HCEC 1CT (cell line): ENCODE results near the gene BRSK2.

Experiments
- DNase-seq: peaks from one replicate; pipeline ENCODE4 v3.0.0-alpha.2; 2017

BRSK2 gene

DNA sequence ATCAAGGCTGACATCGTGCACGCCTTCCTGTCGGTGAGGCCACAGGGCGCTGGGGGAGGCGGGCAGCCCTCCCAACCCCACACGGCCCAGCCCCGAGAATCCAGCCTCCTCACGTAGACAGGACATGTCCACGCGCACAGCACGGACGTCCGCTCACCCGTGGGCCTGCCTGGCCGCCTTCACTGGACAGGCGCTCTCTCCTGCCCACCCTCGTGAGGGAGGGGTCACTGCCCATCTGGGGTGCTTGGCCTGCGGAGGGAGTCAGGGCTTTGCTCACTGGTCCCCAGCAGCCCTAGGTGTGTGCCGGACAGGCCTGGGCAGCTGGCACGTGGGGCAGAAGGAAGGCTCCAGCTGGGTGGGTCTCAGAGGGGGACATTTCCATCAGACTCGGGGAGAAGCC, 64.8 kb downstream of the BRSK2 start:
- no peak for DNase-seq

DNA sequence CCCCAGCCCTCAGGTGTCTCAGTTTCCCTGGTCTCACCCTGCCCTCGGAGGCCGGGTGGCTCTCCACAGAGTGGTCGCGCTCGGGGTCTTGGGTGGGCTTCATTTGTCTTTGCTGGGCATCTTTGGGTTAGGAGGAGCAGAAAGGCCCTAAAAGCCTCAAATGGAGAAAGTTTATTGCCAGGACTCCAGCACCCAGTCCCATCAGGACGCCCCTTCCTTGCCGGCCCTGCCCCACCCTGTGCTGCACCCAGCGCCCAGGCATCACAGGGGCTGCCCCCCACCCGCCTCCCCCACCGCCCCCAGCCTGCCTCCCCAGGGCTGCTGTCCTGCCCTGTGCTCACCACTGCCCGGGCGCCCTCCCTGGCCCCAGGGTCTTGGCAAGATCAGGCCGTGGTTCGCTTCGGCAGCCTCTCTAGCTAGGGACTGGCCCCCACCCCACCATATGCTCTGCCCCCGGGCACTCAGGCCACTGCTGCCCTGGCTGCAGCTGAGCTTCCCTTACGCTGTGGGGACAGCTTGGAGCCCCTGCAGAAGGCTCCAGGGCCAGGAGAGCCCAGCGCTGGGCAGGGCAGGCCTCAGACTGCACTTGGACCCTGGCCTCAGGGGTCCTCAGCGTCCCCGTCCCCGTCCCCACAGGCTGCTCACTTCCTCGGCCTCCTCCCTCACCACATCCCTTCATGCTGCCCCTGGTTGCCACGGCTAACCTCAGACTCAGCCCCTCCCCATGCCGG, 65.5 kb downstream of the BRSK2 start:
- DNase-seq = no peak

DNA sequence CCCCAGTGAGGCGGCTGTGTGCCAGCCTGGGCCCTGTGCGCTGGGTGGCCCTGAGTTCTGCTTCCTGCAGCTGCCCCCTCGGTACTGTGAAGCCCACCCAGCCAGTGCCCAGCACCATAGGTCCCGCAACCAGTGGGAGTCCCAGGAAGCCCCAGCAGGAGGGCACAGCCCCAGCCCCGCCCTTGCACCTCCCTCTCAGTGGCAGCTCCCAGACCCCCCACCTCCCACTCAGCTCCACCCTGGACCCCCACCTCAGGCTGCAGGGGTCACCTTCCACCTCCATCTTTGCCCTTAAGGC, 66.0 kb downstream of the BRSK2 start:
- DNase-seq = no peak

DNA sequence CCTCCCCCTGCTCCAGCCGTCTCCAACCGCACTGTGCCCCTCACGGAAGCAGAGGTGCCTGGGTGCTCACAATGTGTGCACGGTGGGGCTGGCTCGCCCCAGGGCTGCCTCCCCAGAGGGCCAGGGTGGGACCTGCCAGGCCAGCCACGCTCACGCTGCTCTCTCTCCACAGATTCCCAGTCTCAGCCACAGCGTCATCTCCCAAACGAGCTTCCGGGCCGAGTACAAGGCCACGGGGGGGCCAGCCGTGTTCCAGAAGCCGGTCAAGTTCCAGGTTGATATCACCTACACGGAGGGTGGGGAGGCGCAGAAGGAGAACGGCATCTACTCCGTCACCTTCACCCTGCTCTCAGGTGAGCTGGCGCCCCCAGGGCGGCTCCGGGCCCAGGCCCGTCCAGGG, 66.4 kb downstream of the BRSK2 start:
- no peak for DNase-seq

DNA sequence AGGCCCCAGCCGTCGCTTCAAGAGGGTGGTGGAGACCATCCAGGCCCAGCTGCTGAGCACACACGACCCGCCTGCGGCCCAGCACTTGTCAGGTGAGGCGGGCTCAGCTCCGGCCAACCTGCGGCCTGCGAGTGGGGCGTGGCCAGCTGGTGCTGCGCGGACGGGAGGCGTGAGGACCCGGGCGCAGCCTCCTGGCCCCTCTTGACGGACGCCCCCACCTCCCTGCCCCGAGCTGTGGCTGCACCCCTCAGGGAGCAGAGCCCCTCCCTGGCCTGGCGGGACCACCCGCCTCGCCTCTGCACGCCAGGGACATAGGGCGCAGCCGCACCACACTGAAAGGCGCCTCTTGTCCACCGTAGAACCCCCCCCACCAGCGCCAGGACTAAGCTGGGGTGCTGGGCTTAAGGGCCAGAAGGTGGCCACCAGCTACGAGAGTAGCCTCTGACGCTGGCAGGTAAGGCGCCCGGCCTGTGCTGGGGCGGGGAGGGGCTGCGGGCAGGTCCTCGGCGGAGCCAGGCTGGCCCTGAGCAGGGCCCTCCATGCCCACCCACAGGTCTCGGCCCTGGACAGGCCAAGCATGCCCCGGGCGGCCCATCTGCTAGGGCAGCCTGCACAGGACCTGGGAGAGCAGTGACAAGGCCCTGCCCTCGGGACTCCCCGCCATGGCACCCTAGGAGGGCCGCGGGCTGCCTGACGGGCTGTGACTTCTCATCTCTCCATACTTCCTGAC, 67.0 kb downstream of the BRSK2 start:
- no peak for DNase-seq

DNA sequence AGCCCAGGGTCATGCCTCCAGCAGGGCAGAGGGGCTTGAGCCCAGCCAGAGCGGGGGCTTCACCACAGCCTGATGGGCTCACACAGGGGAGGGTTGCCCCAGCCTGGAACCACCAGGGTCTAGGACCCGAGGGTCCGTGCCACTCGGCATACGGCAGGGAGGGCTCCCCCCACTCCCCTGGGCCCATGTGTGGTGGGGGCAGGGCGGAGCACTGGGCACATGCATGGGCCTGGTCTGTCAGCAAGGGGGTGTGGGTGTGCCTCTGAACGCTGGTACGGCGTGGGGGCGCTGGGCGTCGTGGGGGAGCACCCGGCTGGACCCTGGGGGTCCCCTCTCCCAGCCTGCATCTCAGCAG, 67.6 kb downstream of the BRSK2 start:
- no peak for DNase-seq

DNA sequence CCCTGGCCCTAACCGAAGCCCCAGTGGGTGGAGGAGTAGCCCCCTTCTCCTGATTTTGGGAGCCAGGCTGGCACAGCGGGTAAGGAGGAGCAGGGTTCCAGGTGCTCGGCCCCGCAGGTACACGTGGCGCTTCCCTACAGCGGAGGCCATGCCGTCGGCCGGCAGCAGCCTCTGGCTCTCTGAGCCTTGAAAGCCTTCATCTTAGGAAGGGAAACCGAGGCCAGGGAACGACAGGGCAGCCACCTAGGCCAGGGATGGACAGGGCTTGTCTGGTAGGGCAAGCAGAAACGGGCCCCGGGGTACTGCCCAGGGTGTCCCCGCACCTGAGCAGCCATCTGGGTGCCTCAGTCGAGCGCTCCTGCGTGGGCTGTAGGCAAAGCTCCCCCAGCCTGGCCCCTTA, 68.1 kb downstream of the BRSK2 start:
- no peak for DNase-seq

DNA sequence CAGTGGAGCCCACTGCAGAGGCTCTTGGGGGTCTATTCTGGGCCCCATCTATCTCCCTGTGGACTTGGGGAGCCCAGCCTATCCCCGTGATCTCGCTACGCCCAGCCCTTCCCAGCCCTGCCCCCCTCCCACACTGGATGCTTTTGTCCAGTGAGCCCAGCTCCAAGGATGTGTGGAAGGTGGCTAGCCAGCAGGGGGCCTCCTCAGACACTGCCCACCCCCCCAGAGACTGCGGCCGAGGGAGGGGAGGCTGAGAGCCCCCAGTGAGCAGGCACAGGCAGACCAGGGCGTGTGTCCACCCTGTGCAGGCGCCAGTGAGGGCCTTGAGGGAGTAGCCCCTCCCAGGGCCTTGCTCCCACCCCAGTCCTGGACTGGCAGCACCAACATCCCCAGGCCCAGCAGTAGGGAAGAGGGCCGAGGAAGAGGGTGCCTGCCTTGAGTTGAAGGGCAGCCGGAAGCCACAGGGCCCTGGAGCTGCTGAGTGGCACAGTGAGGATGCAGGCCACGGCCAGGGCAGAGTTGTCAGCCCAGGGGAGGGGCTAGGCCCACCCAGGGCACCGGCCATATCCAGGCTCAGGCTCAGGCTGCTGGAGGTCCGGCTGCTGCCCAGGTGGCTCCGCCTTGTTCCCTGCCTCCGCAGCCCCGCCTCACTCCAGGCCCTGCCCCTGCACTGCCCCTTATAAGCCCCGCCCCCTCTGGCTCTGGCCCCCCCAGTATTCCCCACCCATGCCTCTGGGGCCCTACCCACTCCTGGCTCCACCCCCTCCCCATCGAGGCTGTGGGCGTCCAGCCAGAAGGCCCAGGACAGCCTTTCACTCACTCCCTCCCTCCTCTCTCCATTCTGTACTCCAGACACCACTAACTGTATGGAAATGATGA, 68.8 kb downstream of the BRSK2 start:
- DNase-seq = peak; percentile 13

DNA sequence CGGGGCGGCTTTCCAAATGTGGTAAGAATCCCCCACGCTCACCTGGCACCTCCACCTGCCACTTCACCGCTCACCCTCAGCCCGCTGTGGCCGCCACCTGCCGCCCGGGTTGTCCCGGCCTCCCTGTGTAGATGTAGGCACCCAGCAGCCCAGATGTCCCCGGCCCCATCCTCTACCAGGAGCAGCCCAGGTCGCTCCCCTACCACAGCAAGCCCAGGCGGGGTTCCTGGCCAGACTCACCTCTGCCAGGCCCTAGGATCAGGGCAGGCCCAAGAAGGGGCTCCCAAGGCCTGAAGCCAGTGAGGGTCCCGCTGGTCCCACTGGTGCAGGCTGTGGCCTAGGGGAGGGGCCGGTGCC, 69.5 kb downstream of the BRSK2 start:
- no peak for DNase-seq

DNA sequence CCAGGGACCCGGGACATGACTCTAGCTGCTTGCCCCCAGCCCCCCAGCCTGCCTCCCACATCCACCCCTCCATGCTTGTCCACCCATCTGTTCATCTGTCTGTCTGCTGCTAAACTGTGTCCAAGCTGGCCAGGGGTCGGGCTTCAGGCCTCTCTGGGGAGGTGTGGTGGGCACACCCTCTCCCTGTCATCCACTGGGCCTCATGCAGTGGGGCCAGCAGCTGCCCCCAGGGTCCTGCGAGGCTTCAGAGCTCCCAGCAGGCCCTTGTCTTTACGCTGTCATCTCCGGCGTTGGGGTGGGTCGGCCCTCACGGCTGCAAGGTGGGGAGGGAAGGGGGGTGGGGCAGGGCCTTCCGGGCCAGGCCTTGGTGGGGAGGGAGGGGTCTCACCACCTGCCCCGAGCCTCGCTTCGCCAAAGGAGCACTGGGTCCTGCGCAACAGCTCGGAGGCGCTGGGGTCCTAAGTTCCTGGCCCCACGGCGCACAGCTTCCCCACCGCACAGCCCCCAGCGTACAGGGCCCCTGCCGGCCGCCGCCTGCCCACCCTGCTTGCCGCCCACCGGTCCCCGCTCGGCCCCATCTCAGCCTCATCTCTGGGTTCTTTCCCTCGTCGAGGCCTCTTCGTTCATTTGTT, 70.1 kb downstream of the BRSK2 start:
- DNase-seq = no peak

DNA sequence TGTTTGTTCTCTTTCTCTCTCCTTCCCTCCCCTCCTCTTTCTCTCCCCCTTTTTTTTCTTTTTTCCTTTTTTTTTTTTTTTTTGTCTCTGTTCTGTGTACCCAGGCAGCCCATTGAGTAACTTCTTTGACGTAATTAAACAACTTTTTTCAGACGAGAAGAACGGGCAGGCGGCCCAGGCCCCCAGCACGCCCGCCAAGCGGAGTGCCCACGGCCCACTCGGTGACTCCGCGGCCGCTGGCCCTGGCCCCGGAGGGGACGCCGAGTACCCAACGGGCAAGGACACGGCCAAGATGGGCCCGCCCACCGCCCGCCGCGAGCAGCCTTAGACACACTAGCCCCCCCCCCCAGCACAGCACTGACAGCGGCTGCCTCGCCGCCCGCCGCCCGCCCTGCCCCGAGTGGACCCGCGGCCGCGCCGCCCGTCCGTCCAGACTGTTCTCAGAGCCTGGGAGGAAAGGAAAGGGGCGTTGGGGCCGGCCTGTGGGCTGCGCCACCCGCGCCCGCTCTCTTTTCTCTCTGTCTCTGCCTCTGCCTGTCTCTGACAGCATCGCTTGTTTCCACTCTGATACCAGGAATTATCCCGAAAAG, 70.8 kb downstream of the BRSK2 start:
- peak; percentile 16 for DNase-seq

DNA sequence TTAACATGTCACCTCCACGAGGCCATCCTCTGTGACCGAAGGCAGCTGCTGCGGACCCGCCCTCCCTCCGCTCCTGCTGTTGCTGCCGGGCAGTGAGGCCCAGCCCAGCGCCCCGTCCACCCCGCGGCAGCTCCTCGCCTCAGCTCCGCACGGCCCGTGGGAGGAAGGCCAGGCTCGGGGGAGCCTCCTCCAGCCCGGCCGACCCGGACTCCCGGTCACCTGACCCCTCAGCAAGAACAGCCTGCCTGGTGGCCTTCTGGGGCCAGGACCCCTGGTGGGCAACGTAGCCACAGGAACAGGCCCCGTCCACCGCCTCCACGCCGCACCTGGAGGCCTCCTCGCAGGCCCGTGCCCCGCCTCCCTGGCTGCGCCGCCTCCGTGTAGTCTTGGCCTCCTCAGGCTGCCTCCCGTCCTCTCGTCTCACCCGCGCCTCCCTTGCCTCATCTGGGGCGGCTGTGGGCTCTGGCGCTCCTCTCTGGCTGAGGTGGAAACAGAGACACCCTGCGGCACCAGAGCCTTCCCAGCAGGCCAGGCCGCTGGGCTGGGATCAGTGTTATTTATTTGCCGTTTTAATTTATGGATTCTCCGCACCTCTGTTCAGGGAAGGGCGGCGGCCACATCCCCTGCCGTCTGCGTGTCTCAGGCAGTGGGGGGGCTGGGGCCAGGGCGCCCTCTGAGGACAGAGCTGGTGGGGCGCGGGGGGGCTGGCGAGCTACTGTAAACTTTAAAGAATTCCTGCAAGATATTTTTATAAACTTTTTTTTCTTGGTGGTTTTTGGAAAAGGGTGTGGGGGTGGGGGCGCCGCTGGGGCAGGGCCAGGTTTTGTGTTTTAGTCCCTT, 71.5 kb downstream of the BRSK2 start:
- DNase-seq = peak; percentile 32

DNA sequence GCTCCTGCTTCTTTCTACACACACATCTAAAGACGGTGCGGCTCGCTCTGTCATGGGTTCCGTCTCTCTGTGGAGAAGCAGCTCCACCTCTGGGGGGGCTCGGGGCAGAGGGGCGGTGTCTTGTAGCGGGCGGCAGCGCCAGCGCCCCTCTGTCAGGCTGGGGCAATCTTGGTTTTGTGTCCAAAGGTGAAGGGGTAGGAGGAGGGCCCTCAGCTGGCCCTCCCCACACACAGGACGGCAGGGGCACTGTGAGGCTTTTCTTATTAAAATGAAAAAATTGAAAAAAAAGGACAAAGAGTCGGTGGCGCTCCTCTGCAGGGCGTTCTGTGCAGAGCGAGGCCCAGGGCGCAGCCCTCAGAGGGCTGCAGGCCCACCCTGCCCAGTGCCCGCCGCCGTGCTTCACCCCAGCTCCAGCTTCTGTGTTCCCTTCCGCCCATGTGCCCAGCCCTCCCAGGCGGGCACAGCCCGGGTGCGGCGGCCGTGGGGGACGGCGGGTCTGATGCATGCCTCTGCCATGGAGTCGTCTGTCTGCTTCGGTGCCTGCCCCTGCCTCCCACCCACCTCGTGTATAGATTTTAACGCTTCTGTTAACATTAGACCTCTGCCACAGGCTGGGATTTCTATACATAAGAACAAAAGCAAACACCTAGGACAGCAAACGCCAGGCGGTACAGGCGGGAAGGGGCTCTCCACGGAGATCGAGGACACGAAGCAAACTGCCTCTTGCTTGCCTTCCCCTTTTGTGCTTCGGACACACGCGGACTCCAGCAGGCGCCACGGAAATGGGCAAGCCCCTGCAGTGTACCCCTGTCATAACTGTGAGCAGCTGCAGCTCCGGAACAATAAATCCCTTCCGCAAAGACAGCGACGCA, 72.3 kb downstream of the BRSK2 start:
- no peak for DNase-seq

DNA sequence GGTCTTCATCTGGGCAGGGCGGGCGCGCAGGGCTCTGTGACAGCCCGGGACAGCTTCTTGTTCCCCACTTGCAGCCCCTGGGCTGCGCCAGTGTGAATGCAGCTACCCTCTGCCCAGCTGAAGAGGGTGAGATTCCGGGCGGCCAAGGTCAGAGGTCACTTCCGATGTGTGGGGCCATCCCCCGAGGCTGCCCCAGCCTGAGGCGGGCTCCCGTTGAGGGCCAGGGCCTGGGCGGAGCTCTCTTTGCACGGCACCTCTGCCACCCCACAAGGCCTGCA, 72.9 kb downstream of the BRSK2 start:
- no peak for DNase-seq

DNA sequence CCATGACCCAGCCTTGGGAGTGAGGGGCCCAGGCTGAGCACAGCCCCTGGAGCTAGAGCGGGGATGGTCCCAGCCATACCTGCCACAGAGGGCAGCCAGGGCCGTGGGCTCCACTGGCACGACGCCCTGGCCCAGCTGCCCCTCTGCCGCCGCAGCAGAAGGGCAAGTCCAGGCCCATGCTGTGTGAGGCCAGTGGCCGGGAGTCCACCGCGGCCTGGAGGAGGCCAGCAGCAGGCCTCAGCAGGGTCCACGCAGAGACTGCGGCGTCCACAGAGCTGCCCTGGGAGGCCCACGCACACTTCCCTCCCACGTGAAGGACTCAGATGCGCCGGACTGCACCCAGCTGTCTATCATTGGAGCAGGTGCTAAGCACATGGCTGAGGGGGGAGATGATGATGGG, 73.3 kb downstream of the BRSK2 start:
- DNase-seq = no peak

DNA sequence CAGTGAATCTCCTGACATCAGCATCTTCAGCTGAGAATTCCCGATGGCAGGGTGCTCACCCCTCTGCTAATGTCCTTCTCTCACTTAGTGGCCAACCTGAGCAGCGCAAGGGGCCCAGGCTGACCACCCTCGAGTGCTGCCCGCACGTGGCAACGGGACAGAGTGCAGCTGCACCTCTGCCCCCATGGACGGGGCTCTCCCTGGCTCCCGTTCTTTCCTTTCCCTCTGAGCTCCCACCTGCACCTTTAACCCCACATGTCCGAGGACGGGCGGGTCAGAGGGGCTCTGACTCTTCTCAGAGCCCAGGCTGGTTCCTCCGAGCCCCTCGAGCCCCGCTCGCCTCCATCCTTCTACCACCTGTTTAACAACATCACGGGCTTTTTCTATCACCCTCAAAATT, 77.0 kb downstream of the BRSK2 start:
- no peak for DNase-seq

DNA sequence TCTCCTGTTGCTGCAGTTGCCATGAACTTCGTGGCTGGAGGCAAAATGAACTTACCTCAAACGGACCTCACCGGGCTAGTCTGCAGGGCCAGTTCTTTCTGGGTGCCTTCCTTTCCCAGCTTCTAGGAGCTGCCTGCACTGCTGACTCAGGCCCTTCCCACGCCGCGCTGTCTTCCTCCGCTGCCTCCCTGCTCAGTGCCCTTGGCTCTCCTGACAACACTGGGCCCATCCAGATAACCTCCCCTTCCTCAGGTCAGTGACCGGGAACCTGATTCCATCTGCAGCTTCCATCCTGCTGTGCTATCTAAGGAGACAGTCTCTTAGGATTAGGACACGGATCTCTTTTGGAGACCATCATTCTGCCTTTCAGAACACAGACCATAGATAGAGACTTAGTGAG, 77.5 kb downstream of the BRSK2 start:
- no peak for DNase-seq

DNA sequence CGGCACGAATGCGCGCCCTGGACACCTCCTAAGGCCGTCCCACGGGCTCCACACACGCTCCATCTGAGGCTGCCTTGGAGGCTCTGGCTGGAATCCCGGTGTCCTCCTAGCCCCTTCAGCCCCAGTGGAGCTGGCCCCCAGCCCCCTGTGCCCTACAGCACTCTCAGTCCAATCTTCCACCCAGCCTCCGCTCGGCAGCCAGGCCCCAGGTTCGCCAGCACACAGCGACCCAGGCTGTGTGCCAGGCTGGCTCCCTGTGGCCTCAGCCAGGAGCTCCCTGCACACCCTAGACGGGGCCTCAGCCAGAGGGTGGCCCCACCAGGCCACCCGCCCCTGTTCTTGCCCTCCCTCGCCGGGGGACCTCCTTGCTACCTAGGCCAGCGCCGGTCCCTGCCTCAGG, 78.3 kb downstream of the BRSK2 start:
- no peak for DNase-seq

DNA sequence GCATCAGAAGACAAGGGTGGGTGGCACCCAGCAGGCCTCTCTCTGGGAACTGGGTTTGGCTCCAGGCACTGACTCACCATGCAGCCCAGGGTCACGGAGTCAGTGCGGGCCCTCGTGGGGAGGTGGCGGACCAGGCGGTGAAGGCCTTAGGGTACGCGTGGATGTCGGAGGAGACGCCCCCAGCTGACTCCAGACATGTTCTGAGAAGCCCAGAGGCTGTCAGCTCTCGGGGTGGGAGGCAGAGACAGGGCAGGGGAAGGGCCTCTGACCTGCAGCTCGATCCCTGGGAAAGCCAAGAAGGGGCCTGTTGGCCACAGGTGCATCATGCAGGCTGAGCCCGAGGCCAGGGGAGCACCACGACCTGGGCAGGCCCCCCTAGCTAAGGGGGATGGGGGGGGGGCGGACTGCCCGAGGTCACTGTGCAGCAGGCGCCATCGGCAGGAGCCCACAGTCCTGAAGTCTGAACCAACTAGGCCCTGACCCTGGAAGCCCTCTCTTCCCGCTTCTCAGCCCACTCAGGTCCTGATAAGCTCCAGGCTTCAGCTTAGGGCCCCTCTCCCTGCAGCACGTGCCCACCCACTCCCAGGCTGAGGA, 78.8 kb downstream of the BRSK2 start:
- no peak for DNase-seq

DNA sequence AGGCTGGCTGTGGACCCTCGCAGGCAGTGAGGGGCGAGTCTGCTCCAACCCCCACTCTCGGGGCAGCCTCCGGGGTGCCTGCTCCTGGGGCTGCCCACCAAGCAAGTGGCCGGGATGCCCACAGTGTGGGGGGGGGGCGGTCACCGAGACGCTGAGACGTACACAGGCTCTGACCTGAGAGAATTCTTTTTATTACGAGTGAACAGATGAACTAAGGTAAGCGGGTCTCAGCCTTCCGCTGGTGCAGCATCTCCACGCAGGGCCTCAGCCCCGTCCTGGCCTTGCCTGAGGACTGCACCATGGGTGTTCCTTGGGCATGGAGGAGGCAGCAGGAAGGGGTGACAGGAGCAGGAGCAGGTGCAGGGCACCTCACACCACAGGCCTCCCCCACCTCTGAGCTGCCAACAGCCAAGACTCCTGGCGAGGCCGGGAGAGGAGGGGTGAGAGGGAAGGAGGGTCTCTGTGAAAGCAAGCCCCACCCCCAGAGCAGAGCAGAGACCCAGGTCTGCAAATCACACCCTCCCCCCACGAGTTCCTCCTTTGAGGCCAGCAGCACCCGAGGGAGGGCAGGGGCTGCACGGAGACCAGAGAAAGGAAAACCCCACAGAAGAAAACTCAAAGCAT, 79.7 kb downstream of the BRSK2 start:
- no peak for DNase-seq
